ENCODE data around the gene ESF1.

DNA sequence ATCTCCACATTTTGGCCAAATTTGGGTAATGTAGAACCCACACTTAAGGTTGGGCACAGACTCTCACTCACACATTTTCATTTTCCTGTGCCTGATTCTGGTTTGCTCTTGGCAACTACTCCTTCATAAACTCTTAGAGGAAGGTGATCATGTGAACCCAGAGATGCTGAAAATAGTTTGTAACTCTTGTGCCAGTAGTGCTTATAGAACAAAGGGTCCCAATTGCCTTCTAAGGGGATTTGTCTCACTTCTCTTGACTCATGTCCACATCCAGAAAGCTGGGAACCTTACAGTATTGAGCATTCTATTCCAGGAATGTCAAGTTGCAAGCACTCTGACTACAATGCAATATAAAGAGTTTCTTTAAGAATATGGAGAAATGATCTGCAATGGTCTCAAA lies 84.0 kb downstream of the ESF1 start:
- no peak for TF ChIP-seq SP1 (IDR thresholded peaks at IDR 0.05)
- TF ChIP-seq FOXM1 (IDR thresholded peaks at IDR 0.05; ENCODE audit: borderline replicate concordance): no peak
- no peak for TF ChIP-seq ZNF384 (IDR thresholded peaks at IDR 0.05)
- TF ChIP-seq TARDBP (IDR thresholded peaks at IDR 0.05): no peak
- no peak for TF ChIP-seq SUZ12 (IDR thresholded peaks at IDR 0.05)
- TF ChIP-seq L3MBTL2 (conservative IDR thresholded peaks at IDR 0.05): no peak
- TF ChIP-seq HDGF (IDR thresholded peaks at IDR 0.05; ENCODE audit: borderline replicate concordance): no peak

Data from HEK293T (cell line).